A673 (cell line): ENCODE data around the gene CNOT6L. TPM values are rescaled to one million over a fixed set of nuclear protein-coding genes. Genes with fewer than 3 reads are reported as not detected.
"Not testable (repeated sequence)": the region's sequence is repeated elsewhere in the genome, so short reads cannot be mapped to it uniquely, and the experiment has no call there.

Experiments
- BruUV-seq: library from RNA; stranded (reverse); fragments of 400-500 nt; replicated peaks from 2 replicates; lab custom pipeline; 2021; lab: Mats Ljungman, UMichigan
- CTCF ChIA-PET: fragments of 300-600 bp; sonication (Branson Sonifier 250); formaldehyde crosslinking; loops from one replicate; lab custom pipeline; 2022; ENCODE audit warnings: antibody characterized with exemption; lab: Charles Lee
- POLR2A ChIA-PET: fragments of 300-600 bp; sonication (Branson Sonifier 250); formaldehyde crosslinking; loops from one replicate; lab custom pipeline; 2022; ENCODE audit warnings: antibody characterized with exemption; ENCODE audit not compliant: low non-redundant PET; lab: Charles Lee
- DNase-seq: peaks from one replicate; pipeline ENCODE4 v3.0.0-alpha.2; 2015; ENCODE audit warnings: low spot score
- H3K27ac ChIP-seq: fragments of 200-600 bp; sonication (generic); 2 replicates; pipeline ENCODE4 v1.5.1; 2016; ENCODE audit warnings: mixed run types, low read depth, mild to moderate bottlenecking, mixed read lengths, antibody characterized with exemption, low read length; ENCODE audit not compliant: poor library complexity, severe bottlenecking
- H3K27me3 ChIP-seq: fragments of 200-600 bp; sonication (generic); replicated peaks from 2 replicates; pipeline ENCODE4 v1.6.1; 2017; ENCODE audit warnings: mixed run types, low read depth, mild to moderate bottlenecking, mixed read lengths, antibody characterized with exemption, low read length; ENCODE audit not compliant: insufficient read depth, poor library complexity
- H3K36me3 ChIP-seq: fragments of 200-600 bp; sonication (generic); 2 replicates; pipeline ENCODE4 v1.6.1; 2016; ENCODE audit warnings: mixed run types, mild to moderate bottlenecking, mixed read lengths, antibody characterized with exemption, low read length; ENCODE audit not compliant: insufficient read depth, poor library complexity, severe bottlenecking
- H3K4me1 ChIP-seq: fragments of 200-600 bp; sonication (generic); 2 replicates; pipeline ENCODE4 v1.6.1; 2017; ENCODE audit warnings: mixed run types, mild to moderate bottlenecking, mixed read lengths, antibody characterized with exemption, low read length; ENCODE audit not compliant: insufficient read depth, poor library complexity, severe bottlenecking
- H3K4me3 ChIP-seq: fragments of 200-600 bp; sonication (generic); 2 replicates; pipeline ENCODE4 v1.5.1; 2016; ENCODE audit warnings: low read depth, mixed run types, mild to moderate bottlenecking, mixed read lengths, low read length; ENCODE audit not compliant: poor library complexity, severe bottlenecking
- H3K9me3 ChIP-seq: fragments of 200-600 bp; sonication (generic); 2 replicates; pipeline ENCODE4 v1.6.1; 2016; ENCODE audit warnings: mixed run types, low read depth, mild to moderate bottlenecking, mixed read lengths, antibody characterized with exemption, low read length; ENCODE audit not compliant: poor library complexity, severe bottlenecking
- CTCF ChIP-seq: fragments of 300-800, 200-600 bp; sonication (generic); conservative IDR thresholded peaks from 2 replicates; pipeline ENCODE4 v1.5.1; 2017; ENCODE audit warnings: low read depth, mild to moderate bottlenecking, antibody characterized with exemption, low read length, moderate library complexity, mixed read lengths
- EZH2 ChIP-seq: fragments of 200-600 bp; sonication (generic); IDR thresholded peaks from 2 replicates; pipeline ENCODE4 v1.6.1; 2017; ENCODE audit warnings: borderline replicate concordance, low read depth, mild to moderate bottlenecking, mixed read lengths, antibody characterized with exemption, low read length; ENCODE audit not compliant: poor library complexity, severe bottlenecking
- intact Hi-C: fragments of 100-400 bp; cut with micrococcal nuclease; formaldehyde crosslinking; loops from one replicate; pipeline ENCODE4 v1.10.0; 2022; ENCODE audit not compliant: unreplicated experiment
- total RNA-seq: library from RNA; stranded (reverse); gene quantifications from 2 replicates; pipeline ENCODE4 v1.2.3, GENCODE V29; 2021

CNOT6L gene
- total RNA-seq, 1 experiment from 2014 or later, result 13.4 TPM

- intact Hi-C loops, result no loop called here
- Histone ChIP-seq H3K9me3 (no peaks in the 10 kb centered on the region), H3K27me3 (no peaks in the 10 kb centered on the region), H3K4me1 (no peaks in the 10 kb centered on the region), H3K4me3 (no peak overlapping the region), H3K27ac (no peak overlapping the region), H3K36me3 (no peaks in the 10 kb centered on the region)
- CTCF ChIA-PET, result no interaction called here
- no peak for DNase-seq
- POLR2A ChIA-PET, result no interaction called here
- no TSS peak for BruUV-seq
- TF ChIP-seq CTCF (no peak), EZH2 (no peak)
These were observed 35.3 kb downstream of the CNOT6L start for GRCh38 chr4:77783895-77784294.

DNA sequence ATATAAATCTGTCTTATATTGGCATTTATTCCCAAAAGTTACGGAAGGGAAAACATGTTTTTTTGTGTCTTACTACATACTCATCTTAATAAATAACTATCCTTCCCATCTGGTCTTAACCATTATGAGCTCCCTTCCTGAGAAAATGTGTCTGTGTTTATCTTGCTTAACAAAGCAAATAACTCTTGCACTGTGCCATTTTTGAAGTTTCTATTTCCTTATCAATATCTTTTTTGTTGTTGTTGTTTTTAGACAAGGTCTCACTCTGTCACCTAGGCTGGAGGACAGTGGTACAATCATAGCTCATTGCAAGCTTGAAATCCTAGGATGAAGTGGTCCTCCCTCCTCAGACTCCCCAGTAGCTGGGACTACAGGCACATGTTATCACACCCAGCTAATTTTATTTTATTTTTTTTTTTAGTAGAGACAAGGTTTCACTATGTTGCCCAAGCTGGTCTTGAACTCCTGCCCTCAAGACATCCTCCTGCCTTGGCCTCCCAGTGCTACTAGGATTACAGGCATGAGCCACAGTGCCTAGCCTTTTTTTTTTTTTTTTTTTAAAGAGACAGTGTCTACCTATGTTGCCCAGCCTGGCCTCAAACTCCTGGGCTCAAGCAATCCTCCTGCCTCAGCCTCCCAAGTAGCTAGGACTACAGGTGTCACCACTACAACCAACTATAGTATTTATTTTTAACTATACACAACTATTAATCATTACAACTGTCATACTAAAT lies 36.9 kb downstream of the CNOT6L start:
- ChIA-PET POLR2A (no interaction called here), CTCF (interaction anchor here (0.6 kb wide), 1 partner anchor 177 kb away, joined by 4 read pairs; no protein-coding TSS in a partner anchor)
- Histone ChIP-seq H3K36me3 (no peaks in the 10 kb centered on the region), H3K27me3 (no peaks in the 10 kb centered on the region), H3K9me3 (no peaks in the 10 kb centered on the region), H3K27ac (no peak overlapping the region), H3K4me3 (no peak overlapping the region), H3K4me1 (no peaks in the 10 kb centered on the region)
- TF ChIP-seq EZH2 (no peak), CTCF (no peak)
- intact Hi-C loops, result no loop called here
- no TSS peak for BruUV-seq
- no peak for DNase-seq

GRCh38 chr4:77780762-77781161 lies 38.4 kb downstream of the CNOT6L start:
- CTCF ChIA-PET, DNase-seq, H3K4me1 ChIP-seq, H3K27me3 ChIP-seq, POLR2A ChIA-PET, H3K9me3 ChIP-seq, BruUV-seq, H3K27ac ChIP-seq, H3K36me3 ChIP-seq, intact Hi-C loops, H3K4me3 ChIP-seq: not testable (repeated sequence)
